ENCODE results near the gene UMPS. TPM values are rescaled to one million over a fixed set of nuclear protein-coding genes. Genes with fewer than 3 reads are reported as not detected.
"Not testable (repeated sequence)": the region's sequence is repeated elsewhere in the genome, so short reads cannot be mapped to it uniquely, and the experiment has no call there.

The UMPS gene
- polyA plus RNA-seq, 4 donors = 40.1 to 51.6 (median 44.7) TPM

DNA sequence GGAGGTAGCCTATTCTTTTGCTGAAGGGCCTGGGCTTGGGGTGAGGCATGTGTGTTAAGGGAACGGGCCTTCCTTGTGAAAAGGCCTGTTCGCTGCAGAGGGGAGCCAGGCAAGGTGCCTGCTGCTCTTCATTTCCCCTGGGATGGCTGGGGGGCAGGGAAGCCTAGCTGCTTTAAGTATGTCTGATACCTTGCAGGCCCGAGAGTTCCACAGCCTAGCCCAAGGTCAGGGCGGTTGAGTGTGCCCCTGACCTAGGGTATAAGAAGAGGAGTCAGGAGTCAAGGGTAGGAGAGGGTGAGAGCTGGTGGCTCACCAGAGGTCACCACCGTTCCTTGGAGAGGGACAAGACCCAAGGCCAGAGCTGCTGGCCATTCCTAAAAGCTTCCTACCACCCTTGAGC is 46.6 kb downstream of the UMPS start:
- DNase-seq (ENCODE audit: low read depth in 4 of 4, low spot score in 3 of 4) = no peak

DNA sequence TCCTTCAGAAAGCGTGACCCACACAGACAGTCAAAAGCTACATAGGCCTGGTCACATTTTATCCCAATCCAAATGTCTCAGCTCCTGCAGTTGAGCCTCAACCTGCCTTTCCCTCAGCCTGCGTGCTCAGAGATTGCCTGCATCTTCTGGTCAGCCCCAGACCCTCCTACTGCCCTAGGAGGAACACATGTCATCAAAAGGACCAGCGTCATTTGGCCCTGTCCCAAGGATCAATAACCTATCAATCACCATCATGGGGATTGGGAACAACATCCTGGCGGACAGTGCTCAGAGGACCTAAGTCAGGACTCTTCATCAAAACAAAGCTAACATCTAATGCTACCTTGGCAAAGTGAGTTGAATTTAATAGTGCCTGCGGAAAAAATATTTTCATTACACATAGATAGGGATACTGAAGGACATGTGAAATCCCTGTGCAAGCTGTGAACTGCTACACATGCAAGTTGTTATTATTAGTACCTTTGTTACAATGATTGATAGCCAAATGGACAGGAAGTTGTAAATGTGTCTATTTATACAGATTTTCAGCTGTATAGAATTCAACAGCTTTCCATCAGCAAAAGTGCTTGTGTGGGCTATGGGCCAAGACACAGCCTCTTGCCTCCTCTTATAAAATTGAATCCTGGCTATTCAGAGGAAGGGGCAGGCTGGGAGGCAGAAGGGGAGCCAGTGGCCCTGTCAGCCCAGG is 47.7 kb downstream of the UMPS start:
- no peak for DNase-seq (ENCODE audit: low read depth in 4 of 4, low spot score in 3 of 4)

DNA sequence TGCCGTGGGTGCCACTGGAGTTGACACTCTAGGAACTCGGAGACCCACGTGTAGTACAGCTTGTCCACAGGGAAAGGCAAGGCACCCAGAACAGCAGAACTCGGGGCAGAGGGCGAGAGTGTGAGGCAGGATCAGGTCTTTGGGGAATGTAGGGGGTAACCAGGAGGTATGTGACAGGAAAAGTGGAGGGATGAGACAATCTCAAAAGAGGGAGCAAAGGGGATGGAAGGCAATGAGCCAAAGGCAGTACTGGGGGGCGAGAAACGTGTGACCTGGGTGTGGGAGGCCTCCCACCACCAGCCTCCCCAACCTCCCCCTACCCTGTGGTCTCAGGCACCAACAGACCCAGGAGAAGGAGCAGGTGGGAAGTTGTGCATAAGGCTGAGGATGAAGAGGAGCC is 48.9 kb downstream of the UMPS start:
- no peak for DNase-seq (ENCODE audit: low read depth in 4 of 4, low spot score in 3 of 4)

DNA sequence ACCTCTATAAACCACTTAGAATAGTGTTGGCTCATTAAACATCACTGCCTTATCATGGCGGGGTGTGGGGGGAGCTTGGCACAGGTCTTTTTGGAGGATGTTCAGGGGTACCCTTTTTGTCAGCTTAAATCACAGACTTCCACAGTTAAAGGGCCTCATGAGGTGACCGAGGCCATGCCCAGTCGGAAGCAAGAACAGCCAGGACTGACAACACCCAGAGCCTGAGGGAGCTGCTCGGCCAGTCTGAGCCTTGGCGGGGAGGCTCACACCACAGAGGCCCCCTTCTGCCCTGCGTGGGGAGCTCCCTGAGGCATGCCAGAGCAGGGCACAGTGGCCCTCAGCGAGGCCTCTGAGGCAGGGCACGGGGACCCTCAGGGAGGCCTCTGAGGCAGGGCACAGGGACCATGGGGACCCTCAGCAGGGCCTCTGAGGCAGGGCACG is 49.5 kb downstream of the UMPS start:
- DNase-seq (ENCODE audit: low read depth in 4 of 4, low spot score in 3 of 4) = no peak

DNA sequence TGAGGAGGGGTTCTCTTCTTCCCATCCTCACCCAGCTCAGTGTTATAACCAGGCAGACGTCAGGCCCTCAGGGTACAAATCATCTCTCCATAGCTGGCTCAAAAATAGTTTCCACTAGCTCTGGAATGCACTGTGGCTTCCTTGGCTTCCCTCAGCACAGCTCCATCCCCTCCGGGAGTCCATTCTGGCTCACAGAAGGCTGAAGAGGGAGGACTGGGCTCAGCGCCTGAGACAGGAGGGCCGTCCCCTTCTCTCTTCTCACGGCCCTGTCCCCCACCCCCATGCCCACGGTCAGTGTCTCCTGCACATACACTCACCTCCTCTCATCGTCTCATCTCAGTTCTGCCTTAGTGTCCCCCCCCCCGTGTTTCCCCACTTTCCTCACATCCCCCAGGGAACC is 50.1 kb downstream of the UMPS start:
- no peak for DNase-seq (ENCODE audit: low read depth in 4 of 4, low spot score in 3 of 4)

DNA sequence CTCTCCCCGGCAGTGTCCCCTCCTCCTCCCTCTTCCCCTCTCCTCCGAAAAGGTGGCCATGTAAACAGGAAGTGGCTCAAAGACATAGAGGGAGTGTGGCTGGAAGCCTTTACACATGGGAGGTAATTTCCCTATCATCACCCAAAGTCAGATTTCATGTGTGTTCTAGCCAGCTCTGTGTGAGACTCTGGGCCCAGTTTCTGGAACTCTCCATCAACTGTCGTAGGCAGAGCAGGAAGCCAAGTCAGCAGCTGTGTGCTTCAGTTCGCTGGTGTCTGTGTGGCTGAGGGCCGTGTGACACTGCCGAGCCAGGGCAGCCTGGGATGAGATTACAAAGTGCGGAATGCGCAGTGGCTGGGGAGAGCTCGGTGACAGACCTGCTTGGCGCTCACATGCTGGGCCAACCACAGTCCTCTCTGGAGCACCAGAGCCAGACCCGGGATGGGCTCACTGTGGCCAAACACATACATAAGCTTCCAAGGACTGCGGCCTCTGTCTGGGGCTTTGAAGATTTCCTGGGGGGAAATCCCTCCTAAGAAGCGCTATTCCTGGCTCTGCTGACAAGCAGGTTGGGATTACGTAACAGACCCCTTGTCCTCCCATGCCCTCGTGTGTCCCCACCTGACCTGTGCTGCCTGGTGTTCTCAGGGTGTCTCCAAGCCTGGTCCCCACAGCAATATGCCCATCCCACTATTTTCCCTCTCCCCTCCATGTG is 50.7 kb downstream of the UMPS start:
- no peak for DNase-seq (ENCODE audit: low read depth in 4 of 4, low spot score in 3 of 4)

DNA sequence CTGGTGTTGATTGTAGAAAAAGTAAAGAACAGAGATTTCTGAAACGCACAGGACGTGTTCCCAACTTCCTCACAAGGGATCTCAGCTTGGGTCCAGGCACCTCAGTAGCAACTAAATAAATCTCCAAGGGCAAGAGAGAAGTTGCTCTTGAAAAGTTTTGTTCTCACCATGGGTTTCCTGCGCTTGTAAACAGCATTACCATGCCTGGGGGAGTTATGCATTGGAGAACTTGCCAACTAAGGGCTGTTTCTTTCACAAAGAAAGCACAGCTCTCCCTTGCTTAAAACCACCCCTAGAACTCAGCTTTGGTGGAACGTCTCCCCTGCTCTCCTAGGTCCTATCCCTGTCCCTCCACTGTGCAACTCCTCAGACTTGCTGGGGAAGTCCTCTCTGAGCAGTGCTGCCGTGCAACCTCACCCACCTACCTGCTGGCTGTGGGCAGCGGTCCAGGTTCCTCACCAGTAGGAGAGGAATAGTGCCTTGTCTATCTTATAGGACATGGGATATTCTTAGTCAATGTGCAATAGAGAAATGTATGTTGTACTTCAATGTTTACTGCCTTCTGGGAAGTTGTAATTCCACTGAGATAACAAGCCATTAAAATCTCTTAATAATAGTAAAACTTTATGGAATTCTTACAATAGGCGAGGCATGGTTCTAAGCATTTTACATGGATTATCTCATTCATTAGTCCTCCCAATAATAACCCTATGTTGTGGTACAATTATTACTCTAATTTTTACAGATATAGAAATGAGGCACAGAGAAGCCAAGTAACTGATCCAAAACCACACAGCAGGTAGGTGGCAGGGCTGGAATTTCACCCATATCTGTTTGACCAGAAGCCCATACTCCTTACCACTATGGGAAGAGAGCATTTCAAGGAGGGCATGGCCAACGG is 51.5 kb downstream of the UMPS start:
- DNase-seq (ENCODE audit: low read depth in 4 of 4, low spot score in 3 of 4) = no peak

DNA sequence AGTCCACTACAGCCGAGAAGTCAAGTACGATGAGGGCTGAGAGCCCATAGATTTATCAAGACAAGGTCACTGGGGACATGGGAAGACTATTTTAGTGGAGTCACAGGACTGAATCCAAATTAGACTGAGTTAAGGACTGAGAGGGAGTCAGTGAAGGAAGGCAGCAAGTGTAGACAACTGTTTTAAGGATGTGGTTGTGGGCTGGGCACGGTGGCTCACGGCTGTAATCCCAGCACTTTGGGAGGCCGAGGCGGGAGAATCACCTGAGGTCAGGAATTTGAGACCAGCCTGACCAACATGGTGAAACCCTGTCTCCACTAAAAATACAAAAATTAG is 52.1 kb downstream of the UMPS start:
- DNase-seq (ENCODE audit: low read depth in 4 of 4, low spot score in 3 of 4) = not testable (repeated sequence)

DNA sequence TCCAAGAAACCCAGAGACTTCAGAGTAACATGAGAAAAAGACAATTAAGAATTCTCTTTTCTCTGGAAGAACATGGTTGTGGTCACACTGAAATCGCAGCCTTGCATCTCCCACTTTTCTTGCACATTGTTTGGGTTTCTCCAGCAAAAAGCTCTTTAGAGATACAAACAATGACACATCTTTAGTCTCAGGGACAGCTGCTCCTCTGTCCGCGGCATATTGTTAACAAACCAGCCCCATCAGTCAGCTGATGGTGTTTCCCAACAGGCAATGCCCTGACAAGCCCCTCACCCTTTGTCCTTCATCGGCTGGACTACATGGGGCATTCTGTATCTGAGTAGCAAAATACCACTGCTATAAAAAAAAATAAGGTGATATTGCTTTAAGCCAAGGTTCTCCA is 53.4 kb downstream of the UMPS start:
- no peak for DNase-seq (ENCODE audit: low read depth in 4 of 4, low spot score in 3 of 4)

DNA sequence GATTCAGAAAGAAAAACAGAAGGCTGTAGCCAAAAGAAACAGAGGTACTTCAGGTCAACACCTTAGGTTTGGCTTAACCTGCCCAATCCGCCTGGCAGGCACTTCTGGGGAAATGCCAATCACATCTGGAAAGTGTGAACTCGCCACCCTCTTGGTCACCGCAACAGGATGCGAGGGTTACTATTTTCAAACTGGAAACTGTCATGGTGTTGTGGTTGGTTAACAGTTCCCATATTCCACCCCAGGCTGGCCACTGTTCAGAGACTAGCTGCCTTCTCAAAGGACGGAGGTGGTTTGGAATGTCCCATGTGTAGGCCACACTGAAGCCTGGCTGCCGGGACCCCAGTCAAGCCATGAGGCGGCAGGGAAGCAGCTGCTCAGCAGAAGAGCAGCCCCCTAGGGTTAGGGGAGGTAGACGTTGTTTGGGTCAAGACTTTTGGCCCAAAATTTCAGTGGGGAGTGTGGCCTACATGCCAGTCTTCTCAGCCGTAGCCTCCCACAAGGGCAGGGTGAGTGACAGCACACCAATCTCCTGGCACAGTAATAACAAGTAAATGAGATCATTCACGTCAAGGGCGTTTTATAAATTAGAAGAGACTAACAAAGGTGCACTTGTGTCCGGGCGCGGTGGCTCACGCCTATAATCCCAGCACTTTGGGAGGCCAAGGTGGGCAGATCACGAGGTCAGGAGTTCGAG is 54.6 kb downstream of the UMPS start:
- DNase-seq (ENCODE audit: low read depth in 4 of 4, low spot score in 3 of 4) = no peak

DNA sequence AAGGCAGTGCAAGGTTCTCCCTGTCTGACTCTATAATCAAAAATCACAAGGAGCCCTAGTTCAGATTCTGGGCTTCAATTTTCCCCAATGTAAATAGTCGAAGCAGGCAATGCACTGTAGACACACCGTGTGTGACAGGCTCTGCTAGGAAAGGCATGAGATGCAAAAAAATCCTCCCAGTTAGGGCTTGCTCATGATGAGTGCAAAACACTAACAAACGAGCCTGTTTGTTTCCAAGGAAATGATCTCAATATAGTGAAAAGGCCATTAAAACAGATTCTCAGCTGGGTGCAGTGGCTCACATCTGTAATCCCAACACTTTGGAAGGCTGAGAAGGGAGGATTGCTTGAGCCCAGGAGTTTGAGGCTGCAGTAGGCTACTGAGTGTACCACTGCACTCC is 55.7 kb downstream of the UMPS start:
- no peak for DNase-seq (ENCODE audit: low read depth in 4 of 4, low spot score in 3 of 4)

DNA sequence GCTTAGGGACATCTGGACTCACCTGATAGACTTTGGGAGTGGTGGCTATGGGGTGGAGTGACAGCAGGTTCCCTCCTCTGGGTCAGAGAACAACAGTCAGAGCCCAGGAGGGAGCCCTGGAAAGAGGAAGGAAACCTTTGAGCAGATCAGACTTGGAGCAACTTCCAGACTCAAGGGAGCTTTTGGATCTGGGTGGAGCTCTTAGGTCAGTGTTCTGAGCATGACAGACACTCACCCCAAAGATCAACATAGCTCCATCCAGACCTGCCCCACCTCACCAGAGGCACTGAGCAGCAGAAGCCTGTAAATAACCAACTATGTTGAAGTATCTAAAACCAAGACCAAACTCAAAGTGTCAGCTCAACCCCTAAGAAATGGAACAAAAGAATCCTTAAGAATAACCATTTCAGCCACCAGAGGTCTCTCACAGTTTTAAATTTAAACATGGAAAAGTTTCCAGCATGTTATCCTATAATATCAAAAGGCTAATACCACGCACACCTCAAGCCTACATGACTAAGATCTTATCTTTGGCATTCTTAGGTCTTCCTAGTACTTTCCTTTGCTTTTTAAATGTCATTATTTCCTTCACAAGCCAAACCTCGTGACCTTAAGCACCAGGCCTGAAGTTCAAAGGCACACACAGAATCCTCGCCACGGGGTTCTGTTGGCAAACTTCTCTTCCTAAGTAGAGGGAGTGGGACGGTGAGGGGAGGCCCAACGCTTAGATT is 56.4 kb downstream of the UMPS start:
- DNase-seq (ENCODE audit: low read depth in 4 of 4, low spot score in 3 of 4) = no peak

DNA sequence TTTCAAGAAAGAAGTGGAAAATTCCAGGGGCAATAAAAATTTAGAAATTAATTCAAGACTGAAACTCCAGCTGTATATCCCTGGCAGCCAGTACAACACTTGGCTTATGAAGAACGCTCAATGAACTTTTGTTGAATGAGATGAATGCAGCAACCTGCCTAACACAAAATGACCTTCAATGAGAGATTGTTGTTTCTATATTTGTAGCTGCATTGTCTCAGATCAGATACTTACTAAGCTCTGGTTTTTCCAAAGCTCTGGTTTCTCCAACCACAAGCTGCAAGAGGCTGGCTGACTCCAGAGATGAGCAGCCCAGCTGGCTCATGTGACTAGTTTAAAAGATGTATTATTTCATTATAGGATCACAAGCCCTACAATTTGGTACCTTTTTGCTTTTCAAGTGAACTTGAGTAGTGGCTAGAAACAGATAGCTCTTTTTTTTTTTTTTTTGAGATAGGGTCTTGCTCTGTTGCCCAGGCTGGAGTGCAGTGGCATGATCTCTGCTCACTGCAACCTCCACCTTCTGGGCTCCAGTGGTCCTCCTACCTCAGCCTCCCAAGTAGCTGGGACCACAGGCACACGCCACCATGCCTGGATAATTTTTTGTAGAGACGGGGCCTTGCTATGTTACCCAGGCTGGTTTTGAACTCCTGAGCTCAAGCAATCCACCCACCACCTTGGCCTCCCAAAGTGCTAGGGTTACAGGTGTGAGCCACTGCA is 57.4 kb downstream of the UMPS start:
- no peak for DNase-seq (ENCODE audit: low read depth in 4 of 4, low spot score in 3 of 4)

DNA sequence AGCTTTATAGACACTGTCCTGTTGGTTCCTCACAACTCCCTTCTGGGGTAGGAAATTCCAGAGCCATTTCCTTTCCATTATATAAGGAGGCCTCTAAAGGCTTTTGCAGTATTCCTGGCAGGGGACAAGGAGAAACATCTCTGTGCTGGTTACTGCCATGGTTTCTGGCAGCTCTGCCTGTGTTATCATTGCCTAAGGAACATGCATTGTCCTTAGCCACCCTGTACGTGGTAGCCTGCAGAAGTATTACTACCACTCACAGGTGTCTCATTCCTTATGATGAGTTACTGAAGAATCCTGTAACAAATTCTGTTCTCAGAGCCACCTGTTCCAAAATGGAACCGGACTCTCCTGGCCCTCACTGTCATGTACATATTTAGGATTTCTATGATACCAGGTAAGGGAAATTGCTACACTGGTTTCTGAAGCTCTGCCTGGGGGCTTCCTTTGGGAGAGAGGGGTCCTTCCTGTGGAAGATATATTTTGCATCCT is 58.0 kb downstream of the UMPS start:
- DNase-seq (ENCODE audit: low read depth in 4 of 4, low spot score in 3 of 4) = no peak

DNA sequence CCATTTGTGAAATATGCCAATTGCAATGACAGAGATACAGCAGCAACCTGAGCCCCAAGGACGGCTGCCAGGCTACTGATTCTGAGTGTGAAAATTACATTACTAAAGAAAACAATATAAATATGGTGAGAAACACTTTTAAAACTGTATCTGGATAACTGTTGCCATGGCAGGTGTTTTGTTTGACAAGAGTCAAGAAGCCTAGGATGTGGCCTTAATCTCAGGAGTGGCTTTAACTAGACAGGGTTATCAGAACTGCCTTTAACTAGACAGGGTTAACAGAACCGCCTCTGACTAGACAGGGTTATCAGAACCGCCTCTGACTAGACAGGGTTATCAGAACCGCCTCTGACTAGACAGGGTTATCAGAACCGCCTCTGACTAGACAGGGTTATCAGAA is 58.9 kb downstream of the UMPS start:
- not testable (repeated sequence) for DNase-seq (ENCODE audit: low read depth in 4 of 4, low spot score in 3 of 4)

DNA sequence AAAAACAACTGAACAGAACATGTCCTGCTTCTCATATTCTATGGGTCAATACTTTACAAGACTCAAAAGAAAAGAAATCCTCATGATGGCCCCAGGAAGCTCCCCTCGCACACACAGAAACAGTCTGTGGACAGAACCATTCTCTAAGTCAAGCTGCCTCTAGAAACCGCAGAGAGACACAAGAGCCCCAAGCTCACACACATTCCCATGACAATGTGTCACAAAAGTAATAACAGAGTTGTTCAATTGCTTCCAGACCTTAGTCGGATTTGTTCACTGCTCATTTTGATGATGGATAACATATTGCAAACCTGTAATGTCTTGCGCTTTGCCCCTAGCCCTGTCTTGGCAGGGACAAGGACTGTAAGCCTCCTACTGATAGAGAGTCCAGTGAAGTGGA is 60.9 kb downstream of the UMPS start:
- DNase-seq (ENCODE audit: low read depth in 4 of 4, low spot score in 3 of 4) = no peak

DNA sequence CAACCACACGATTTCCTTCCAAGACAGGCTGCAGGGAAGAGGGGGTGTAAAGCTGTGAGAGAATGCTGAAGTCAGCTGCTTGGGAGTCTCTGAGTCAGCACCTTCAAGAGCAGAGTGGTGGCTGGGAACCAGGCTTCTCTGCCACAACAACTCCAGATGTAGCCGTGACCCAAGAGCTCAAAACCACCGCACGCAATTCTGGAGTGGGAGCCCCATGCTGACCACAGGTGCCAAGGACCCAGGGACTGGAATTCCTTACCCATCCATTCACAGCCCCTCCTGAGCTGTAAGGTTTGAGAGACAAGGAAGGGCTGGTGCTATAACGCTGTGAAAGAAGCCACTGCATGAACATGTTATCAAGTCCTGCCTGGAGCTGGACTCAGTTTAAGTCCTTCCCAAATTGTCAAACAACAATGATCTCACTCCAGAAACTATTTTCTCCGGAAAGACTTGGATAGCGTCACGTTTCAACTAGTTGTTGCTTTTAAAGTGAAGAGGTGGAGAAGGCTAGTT is 61.4 kb downstream of the UMPS start:
- DNase-seq (ENCODE audit: low read depth in 4 of 4, low spot score in 3 of 4) = no peak

DNA sequence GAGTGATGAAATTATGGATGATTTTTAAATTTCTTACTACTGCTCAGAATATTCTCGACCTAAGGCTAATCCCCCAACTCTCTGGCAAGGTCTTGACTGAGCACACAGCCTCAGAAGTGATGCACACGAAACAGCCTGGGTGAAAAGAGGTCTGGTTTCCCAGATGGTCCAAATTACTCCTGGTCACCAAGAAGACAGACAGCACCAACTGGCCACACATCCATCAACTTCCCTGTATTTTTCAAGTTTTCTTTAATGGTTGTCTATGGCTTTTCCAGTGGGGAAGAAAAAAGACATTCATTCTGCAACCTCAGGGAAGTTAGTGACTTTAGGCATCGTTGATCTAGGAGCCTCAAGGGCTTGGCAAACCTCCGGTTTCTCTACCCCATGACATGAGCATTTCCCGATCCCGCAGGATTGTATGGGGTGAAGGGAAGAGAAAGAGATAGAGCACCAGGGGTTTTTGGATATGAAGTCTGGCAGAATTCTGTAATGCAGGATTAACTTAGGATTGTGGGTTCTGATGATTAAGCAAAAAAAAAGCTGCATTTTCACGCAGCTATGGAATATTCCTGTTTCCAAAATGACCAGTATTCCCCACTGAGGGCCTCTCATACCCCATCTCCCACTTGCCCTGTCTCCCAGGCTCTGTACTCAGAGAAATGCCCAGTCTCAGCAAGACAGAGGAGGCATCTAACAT is 62.2 kb downstream of the UMPS start:
- no peak for DNase-seq (ENCODE audit: low read depth in 4 of 4, low spot score in 3 of 4)

Data from right renal pelvis (tissue), 4 donors.